OCI-LY3 (cell line): ENCODE results near the gene KDM1A.

Experiments used
- H2AFZ ChIP-seq: fragments of 200-600, 300-600 bp; shearing (Covaris generic); 2 replicates; pipeline ENCODE4 v1.6.0; 2014; ENCODE audit warnings: antibody characterized with exemption, low read depth, low read length
- H3K27ac ChIP-seq: fragments of 200-600, 300-600 bp; sonication (generic); 2 replicates; pipeline ENCODE4 v1.5.1; 2014; ENCODE audit warnings: mild to moderate bottlenecking, low read length, moderate library complexity, mixed read lengths
- H3K27me3 ChIP-seq: fragments of 200-600, 300-600 bp; sonication (generic); 2 replicates; pipeline ENCODE4 v1.6.1; 2014; ENCODE audit warnings: low read depth, low read length, mixed read lengths
- H3K36me3 ChIP-seq: fragments of 200-600, 300-600 bp; sonication (generic); replicated peaks from 2 replicates; pipeline ENCODE3; 2014; ENCODE audit warnings: low read depth, low read length, mixed read lengths
- H3K4me1 ChIP-seq: fragments of 300-600, 200-600 bp; sonication (generic); 2 replicates; pipeline ENCODE4 v1.6.1; 2014; ENCODE audit warnings: low read length, mixed read lengths
- H3K4me2 ChIP-seq: fragments of 200-600, 300-600 bp; sonication (generic); 2 replicates; pipeline ENCODE4 v1.6.1; 2014; ENCODE audit warnings: low read length, mixed read lengths
- H3K4me3 ChIP-seq: fragments of 300-600, 200-600 bp; sonication (generic); 2 replicates; pipeline ENCODE4 v1.5.1; 2014; ENCODE audit warnings: antibody characterized with exemption, mild to moderate bottlenecking, low read length, moderate library complexity
- H3K79me2 ChIP-seq: fragments of 300-600, 200-600 bp; shearing (Covaris generic); 2 replicates; pipeline ENCODE4 v1.6.1; 2014; ENCODE audit warnings: mild to moderate bottlenecking, low read length, mixed read lengths
- H3K9ac ChIP-seq: fragments of 300-600, 200-600 bp; shearing (Covaris generic); 2 replicates; pipeline ENCODE4 v1.6.0; 2014; ENCODE audit warnings: mild to moderate bottlenecking, low read length, moderate library complexity
- H3K9me3 ChIP-seq: fragments of 200-600, 300-600 bp; shearing (Covaris generic); 2 replicates; pipeline ENCODE4 v1.6.1; 2014; ENCODE audit warnings: low read length, mixed read lengths; ENCODE audit not compliant: insufficient read depth
- H4K20me1 ChIP-seq: fragments of 200-600, 300-600 bp; sonication (generic); 2 replicates; pipeline ENCODE4 v1.6.1; 2016; ENCODE audit warnings: low read length, mixed read lengths; ENCODE audit not compliant: insufficient read depth
- CTCF ChIP-seq: fragments of 200-600, 300-600 bp; sonication (generic); IDR thresholded peaks from 2 replicates; pipeline ENCODE4 v1.5.1; 2014; ENCODE audit warnings: antibody characterized with exemption, low read length, low read depth
- EZH2phosphoT487 ChIP-seq: fragments of 200-600 bp; shearing (Covaris generic); IDR thresholded peaks from 2 replicates; pipeline ENCODE4 v1.6.1; 2018; ENCODE audit warnings: antibody characterized with exemption, mixed run types, low read depth

Gene KDM1A

GRCh38 chr1:23069675-23070074 is 50.4 kb downstream of the KDM1A start:
- no peak overlapping the region for H2AFZ ChIP-seq
- no peak overlapping the region for H3K4me2 ChIP-seq
- peaks cover 23% of the 10 kb centered on the region for H3K36me3 ChIP-seq
- H3K4me3 ChIP-seq, result no peak overlapping the region
- no peaks in the 10 kb centered on the region for H3K27me3 ChIP-seq
- no peaks in the 10 kb centered on the region for H3K79me2 ChIP-seq
- no peak overlapping the region for H3K9ac ChIP-seq
- H4K20me1 ChIP-seq, result no peaks in the 10 kb centered on the region
- no peak overlapping the region for H3K27ac ChIP-seq
- H3K4me1 ChIP-seq, result no peaks in the 10 kb centered on the region
- no peak for TF ChIP-seq EZH2phosphoT487
- TF ChIP-seq CTCF, result no peak
- no peaks in the 10 kb centered on the region for H3K9me3 ChIP-seq

- H3K27ac ChIP-seq, result no peak overlapping the region
- H3K4me1 ChIP-seq, result no peaks in the 10 kb centered on the region
- peaks cover 24% of the 10 kb centered on the region for H3K36me3 ChIP-seq
- no peaks in the 10 kb centered on the region for H4K20me1 ChIP-seq
- no peak overlapping the region for H3K4me2 ChIP-seq
- TF ChIP-seq EZH2phosphoT487 (no peak), CTCF (no peak)
- no peak overlapping the region for H3K4me3 ChIP-seq
- no peak overlapping the region for H3K9ac ChIP-seq
- no peaks in the 10 kb centered on the region for H3K9me3 ChIP-seq
- H3K27me3 ChIP-seq, result no peaks in the 10 kb centered on the region
- H2AFZ ChIP-seq, result no peak overlapping the region
- H3K79me2 ChIP-seq, result no peaks in the 10 kb centered on the region
These were observed 54.7 kb downstream of the KDM1A start for GRCh38 chr1:23074012-23074411.

GRCh38 chr1:23079025-23079424 is 59.8 kb downstream of the KDM1A start:
- TF ChIP-seq EZH2phosphoT487, result no peak
- no peak for TF ChIP-seq CTCF
- Histone ChIP-seq H3K4me3 (no peak overlapping the region), H2AFZ (no peak overlapping the region), H3K36me3 (peaks cover 23% of the 10 kb centered on the region), H3K4me2 (no peak overlapping the region), H3K27me3 (no peaks in the 10 kb centered on the region), H3K27ac (no peak overlapping the region), H3K4me1 (no peaks in the 10 kb centered on the region), H3K9ac (no peak overlapping the region), H3K79me2 (no peaks in the 10 kb centered on the region), H4K20me1 (no peaks in the 10 kb centered on the region), H3K9me3 (no peaks in the 10 kb centered on the region)

- no peak overlapping the region for H2AFZ ChIP-seq
- H3K9me3 ChIP-seq, result no peaks in the 10 kb centered on the region
- H3K27ac ChIP-seq, result no peak overlapping the region
- peaks cover 23% of the 10 kb centered on the region for H3K36me3 ChIP-seq
- no peaks in the 10 kb centered on the region for H3K27me3 ChIP-seq
- H3K79me2 ChIP-seq, result no peaks in the 10 kb centered on the region
- H3K4me3 ChIP-seq, result no peak overlapping the region
- no peak overlapping the region for H3K9ac ChIP-seq
- H3K4me1 ChIP-seq, result peaks cover 10% of the 10 kb centered on the region
- no peak for TF ChIP-seq CTCF
- TF ChIP-seq EZH2phosphoT487, result no peak
- no peak overlapping the region for H3K4me2 ChIP-seq
- no peaks in the 10 kb centered on the region for H4K20me1 ChIP-seq
These were observed 61.6 kb downstream of the KDM1A start for GRCh38 chr1:23080885-23081284.
